Thyroid gland (tissue), 4 donors: Measurements from ENCODE around the gene KLLN. TPM values are rescaled to one million over a fixed set of nuclear protein-coding genes. Genes with fewer than 3 reads are reported as not detected.

ENCODE experiments used
- DNase-seq, 2 donors: peaks; one replicate each; pipeline ENCODE4 v3.0.0-alpha.2; 2019
- H3K27ac ChIP-seq, 3 donors: fragments of 200-600 bp; sonication (generic); 1 replicate in 2 of 3; 2 replicates in 1 of 3; pipeline ENCODE4 v1.5.1; 2016 to 2019; ENCODE audit warnings: mild to moderate bottlenecking in 1 of 3, moderate library complexity in 1 of 3
- H3K27me3 ChIP-seq: fragments of 200-600 bp; sonication (generic); one replicate; pipeline ENCODE4 v1.5.1; 2019
- H3K36me3 ChIP-seq, 2 donors: fragments of 200-600 bp; sonication (generic); one replicate each; pipeline ENCODE4 v1.5.1; 2016 to 2019
- H3K4me1 ChIP-seq, 2 donors: fragments of 200-600 bp; sonication (generic); one replicate each; pipeline ENCODE4 v1.5.1; 2017 to 2019
- H3K4me3 ChIP-seq, 3 donors: fragments of 200-600 bp; sonication (generic); replicated peaks in 1 of 3; 1 replicate in 2 of 3; 2 replicates in 1 of 3; pipeline ENCODE4 v1.5.1; 2016; ENCODE audit warnings: mild to moderate bottlenecking in 1 of 3
- H3K9me3 ChIP-seq: fragments of 200-600 bp; sonication (generic); one replicate; pipeline ENCODE4 v1.5.1; 2017
- CTCF ChIP-seq, 6 experiments: fragments of 200-600 bp in 3 of 6; fragments of 450-650 bp in 3 of 6; sonication (generic) in 3 of 6; IDR thresholded peaks; one replicate each; pipeline ENCODE4 v1.5.1; 2016 to 2019; ENCODE audit warnings: antibody characterized with exemption in 6 of 6, mild to moderate bottlenecking in 2 of 6, inconsistent platforms in 1 of 6, moderate library complexity in 1 of 6
- POLR2A ChIP-seq, 2 donors: fragments of 450-650 bp; IDR thresholded peaks; one replicate each; pipeline ENCODE4 v1.6.1; 2017; ENCODE audit warnings: antibody characterized with exemption in 2 of 2, mild to moderate bottlenecking in 2 of 2, moderate library complexity in 1 of 2
- WGBS, 2 donors: methylation state at CpG; one replicate each; pipeline ENCODE4 v1.1.5; 2017; 5-methylcytosine and 5-hydroxymethylcytosine counted together
- intact Hi-C: fragments of 100-400 bp; cut with DNase I; formaldehyde crosslinking; loops from one replicate; pipeline ENCODE4 v1.15.1; 2023
- total RNA-seq, 4 donors: library from RNA; depleted of rRNA; stranded (reverse); fragments of >200 nt; gene quantifications; one replicate each; pipeline ENCODE4 v1.2.3, GENCODE V29; 2016

KLLN gene
- total RNA-seq, 4 donors from 2014 or later: 0.27 to 1.2 (median 0.54) TPM

- TF ChIP-seq CTCF (IDR thresholded peaks at IDR 0.05) (no peak), POLR2A (IDR thresholded peaks at IDR 0.05) (no peak)
- H3K4me1 ChIP-seq: no peaks in the 10 kb centered on the region
- intact Hi-C loops: no loop called here
- DNase-seq: no peak
- no peaks in the 10 kb centered on the region for H3K9me3 ChIP-seq
- H3K27ac ChIP-seq: no peak overlapping the region
- no peak overlapping the region for H3K4me3 ChIP-seq
- WGBS, 2 donors: 87 to 93% methylated on average over 2 of the region's 2 CpGs
- no peaks in the 10 kb centered on the region for H3K27me3 ChIP-seq
- H3K36me3 ChIP-seq: no peaks in the 10 kb centered on the region
These were observed 35.7 kb downstream of the KLLN start for GRCh38 chr10:87827681-87828080.

GRCh38 chr10:87826653-87827052 is 36.7 kb downstream of the KLLN start:
- DNase-seq: no peak
- Histone ChIP-seq H3K4me1 (no peaks in the 10 kb centered on the region), H3K36me3 (no peaks in the 10 kb centered on the region), H3K27ac (no peak overlapping the region), H3K27me3 (no peaks in the 10 kb centered on the region), H3K4me3 (no peak overlapping the region), H3K9me3 (no peaks in the 10 kb centered on the region)
- TF ChIP-seq POLR2A (IDR thresholded peaks at IDR 0.05): no peak
- no peak for TF ChIP-seq CTCF (IDR thresholded peaks at IDR 0.05)
- intact Hi-C loops: no loop called here

GRCh38 chr10:87819289-87819585 is 44.1 kb downstream of the KLLN start:
- H3K36me3 ChIP-seq: no peaks in the 10 kb centered on the region
- H3K27ac ChIP-seq: no peak overlapping the region
- no peak overlapping the region for H3K4me3 ChIP-seq
- WGBS, 2 donors: 79 to 81% methylated on average over 6 of the region's 6 CpGs
- no peak for DNase-seq
- no peak for TF ChIP-seq POLR2A (IDR thresholded peaks at IDR 0.05)
- intact Hi-C loops: no loop called here
- H3K4me1 ChIP-seq: peaks cover 0 to 13% of the 10 kb centered on the region in 2 donors
- H3K9me3 ChIP-seq: no peaks in the 10 kb centered on the region
- H3K27me3 ChIP-seq: no peaks in the 10 kb centered on the region

GRCh38 chr10:87818505-87819288 is 44.6 kb downstream of the KLLN start:
- no peaks in the 10 kb centered on the region for H3K9me3 ChIP-seq
- no peak for TF ChIP-seq POLR2A (IDR thresholded peaks at IDR 0.05)
- no peak for TF ChIP-seq CTCF (IDR thresholded peaks at IDR 0.05)
- 17% methylated on average over 29 of the region's 29 CpGs for WGBS, 2 donors

GRCh38 chr10:87817609-87818504 is 45.5 kb downstream of the KLLN start, which contains the start of gene ATAD1:
Gene ATAD1 (minus strand): TSS chr10:87818226. CDS start chr10:87814599, 3,627 bp downstream.
- intact Hi-C loops: no loop called here
- no peaks in the 10 kb centered on the region for H3K27me3 ChIP-seq
- H3K36me3 ChIP-seq: no peaks in the 10 kb centered on the region
- H3K4me3 ChIP-seq: peak within 1 kb of the TSS; percentile 19 to 65 (median 64)
- peak; percentile 84 to 87 for DNase-seq
- no peaks in the 10 kb centered on the region for H3K9me3 ChIP-seq
- peaks cover 0 to 13% of the 10 kb centered on the region in 2 donors for H3K4me1 ChIP-seq
- H3K27ac ChIP-seq: peak within 1 kb of the TSS; percentile 75 to 85 (median 80)
- 1% methylated on average over 34 to 47 of the region's 60 CpGs for WGBS, 2 donors
- TF ChIP-seq POLR2A (IDR thresholded peaks at IDR 0.05) (peak; percentile 35 to 87), CTCF (IDR thresholded peaks at IDR 0.05) (peak in 3 of 6 experiments; percentile 20 to 36 (median 22))

More at GRCh38 chr10:87818505-87819288, 44.6 kb downstream of the KLLN start:
- peak overlapping the region; percentile 19 to 65 (median 64) for H3K4me3 ChIP-seq
- peak overlapping the region; percentile 12 to 85 (median 80) for H3K27ac ChIP-seq
- no peaks in the 10 kb centered on the region for H3K36me3 ChIP-seq
- intact Hi-C loops: no loop called here
- peak in 1 of 2 donors; percentile 37 for DNase-seq
- H3K4me1 ChIP-seq: peaks cover 0 to 13% of the 10 kb centered on the region in 2 donors
- no peaks in the 10 kb centered on the region for H3K27me3 ChIP-seq
